HG02973 (cell line): ENCODE data around the gene NTPCR.
"Not testable (repeated sequence)": the region's sequence is repeated elsewhere in the genome, so short reads cannot be mapped to it uniquely, and the experiment has no call there.

ENCODE experiments used
- ATAC-seq: cut with Tn5 transposase; IDR thresholded peaks from one replicate; pipeline ENCODE4 v1.9.1; 2021; ENCODE audit warnings: moderate library complexity; ENCODE audit not compliant: unreplicated experiment

The NTPCR gene

GRCh38 chr1:232925421-232926220 lies 24.8 kb upstream of the NTPCR start:
- no peak for ATAC-seq

- not testable (repeated sequence) for ATAC-seq
Measured at GRCh38 chr1:232927166-232927565, 23.2 kb upstream of the NTPCR start.

- no peak for ATAC-seq
Measured at GRCh38 chr1:232927830-232928505, 22.4 kb upstream of the NTPCR start.

GRCh38 chr1:232932486-232933425 lies 17.7 kb upstream of the NTPCR start:
- ATAC-seq = no peak

GRCh38 chr1:232936941-232937340 lies 13.5 kb upstream of the NTPCR start:
- ATAC-seq = no peak

GRCh38 chr1:232937741-232938375 lies 12.6 kb upstream of the NTPCR start:
- no peak for ATAC-seq

GRCh38 chr1:232938926-232939325 lies 11.5 kb upstream of the NTPCR start:
- ATAC-seq = no peak

GRCh38 chr1:232939748-232940147 lies 10.7 kb upstream of the NTPCR start:
- no peak for ATAC-seq

GRCh38 chr1:232940262-232940661 lies 10.1 kb upstream of the NTPCR start:
- ATAC-seq = peak; percentile 48

- ATAC-seq = no peak
Measured at GRCh38 chr1:232942413-232943294, 7.8 kb upstream of the NTPCR start.

GRCh38 chr1:232943679-232944252 lies 6.6 kb upstream of the NTPCR start:
- peak; percentile 50 for ATAC-seq

GRCh38 chr1:232944347-232944746 lies 6.1 kb upstream of the NTPCR start:
- ATAC-seq = no peak

GRCh38 chr1:232949636-232950196 lies 695 bp upstream of the NTPCR start:
- ATAC-seq = no peak

GRCh38 chr1:232951180-232951579 lies 769 bp downstream of the NTPCR start:
- peak; percentile 36 for ATAC-seq

GRCh38 chr1:232951605-232952004 lies 1.2 kb downstream of the NTPCR start:
- no peak for ATAC-seq

GRCh38 chr1:232952514-232953499 lies 2.4 kb downstream of the NTPCR start:
- ATAC-seq = peak; percentile 60

GRCh38 chr1:232954594-232955365 lies 4.4 kb downstream of the NTPCR start:
- no peak for ATAC-seq
